HG02938 (cell line): ENCODE results near the gene GREM1.

ENCODE experiments used
- ATAC-seq: cut with Tn5 transposase; IDR thresholded peaks from one replicate; pipeline ENCODE4 v1.9.1; 2021; ENCODE audit warnings: mild to moderate bottlenecking, moderate library complexity; ENCODE audit not compliant: unreplicated experiment

The GREM1 gene

DNA sequence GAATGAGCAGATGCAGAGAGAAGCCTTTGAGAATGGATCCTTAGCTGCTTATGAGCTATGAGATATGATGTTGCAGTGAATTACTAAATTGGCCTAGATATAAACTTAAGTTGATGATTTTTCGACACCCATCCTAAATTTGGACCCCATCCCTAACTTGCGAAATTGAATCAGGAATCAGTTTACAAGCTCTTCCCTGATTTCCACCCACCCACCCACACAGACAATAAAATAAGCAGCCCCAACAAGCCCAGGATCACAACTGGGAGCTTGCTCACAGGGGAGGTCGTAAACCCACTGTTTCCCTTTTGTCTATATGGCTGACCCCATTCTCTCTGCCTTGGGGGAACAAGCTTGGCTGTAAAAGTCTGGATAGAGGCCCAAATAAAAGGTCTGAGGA, 57.3 kb downstream of the GREM1 start:
- no peak for ATAC-seq

DNA sequence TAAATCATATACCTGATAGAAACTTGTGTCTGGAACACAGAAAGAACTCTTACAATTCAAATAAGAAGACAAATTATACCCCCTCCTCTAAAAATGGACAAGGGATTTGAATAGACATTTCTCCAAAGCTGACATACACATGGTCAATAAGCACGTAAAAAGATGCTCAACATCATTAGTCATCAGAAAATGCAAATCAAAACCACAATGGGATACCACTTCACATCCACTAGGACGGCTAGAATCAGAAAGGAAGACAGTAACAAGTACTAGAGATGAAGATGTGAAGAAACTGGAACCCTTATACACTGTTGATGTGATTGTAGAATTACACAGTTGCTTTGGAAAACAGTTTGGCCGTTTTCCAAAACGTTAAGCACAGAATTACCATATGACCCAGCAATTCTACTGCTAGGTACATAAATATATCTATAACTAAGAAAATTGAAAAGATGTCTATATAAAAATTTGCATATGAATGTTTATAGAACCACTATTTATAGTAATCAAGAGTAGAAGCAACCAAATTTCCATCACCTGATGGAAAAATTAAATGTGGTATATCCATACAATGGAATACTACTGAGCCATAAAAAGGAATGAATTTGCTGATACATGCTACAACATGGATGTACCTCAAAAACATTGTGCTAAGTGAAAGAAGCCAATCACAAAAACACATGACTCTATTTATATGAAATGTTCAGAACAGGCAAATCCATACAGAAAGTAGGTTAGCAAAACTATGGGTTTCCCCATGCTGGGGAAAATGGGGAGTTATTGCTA, 60.8 kb downstream of the GREM1 start:
- no peak for ATAC-seq

DNA sequence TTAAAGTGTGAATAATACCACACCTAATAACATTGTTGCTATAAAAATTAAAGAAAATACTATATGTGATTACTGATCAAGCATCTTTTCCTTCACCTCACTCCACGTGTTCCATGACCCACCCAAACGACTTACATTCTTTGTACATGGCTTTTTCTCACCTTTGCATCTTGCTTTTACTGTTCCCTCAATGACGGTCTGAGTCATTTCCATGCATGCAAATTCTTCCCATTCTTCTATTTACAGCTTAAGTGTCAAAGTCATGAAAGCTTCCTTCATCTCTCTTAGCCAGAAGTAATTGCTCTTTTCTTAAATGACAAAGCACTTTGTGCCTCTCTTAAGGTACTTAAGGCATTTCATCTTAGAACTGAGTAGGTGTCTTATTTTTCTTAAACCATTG, 64.0 kb downstream of the GREM1 start:
- no peak for ATAC-seq

DNA sequence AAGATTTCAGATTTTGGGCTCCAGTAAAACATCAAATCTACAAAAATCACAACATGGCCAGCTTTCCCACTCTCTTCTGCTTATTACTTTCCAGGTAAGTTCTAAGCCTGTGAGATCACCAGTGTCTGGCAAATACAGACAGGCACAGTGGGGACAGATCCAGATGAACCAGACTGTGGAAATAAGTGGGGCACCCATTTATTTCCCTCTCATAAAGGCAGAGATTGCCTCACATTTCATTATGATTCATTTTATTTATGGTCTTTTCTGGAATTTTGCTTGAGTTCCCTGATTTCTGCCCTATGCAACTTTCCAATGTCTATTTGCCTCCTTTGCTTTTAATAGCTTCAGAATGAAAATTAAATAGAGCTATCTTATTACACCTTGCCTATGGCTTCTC, 66.8 kb downstream of the GREM1 start:
- no peak for ATAC-seq

DNA sequence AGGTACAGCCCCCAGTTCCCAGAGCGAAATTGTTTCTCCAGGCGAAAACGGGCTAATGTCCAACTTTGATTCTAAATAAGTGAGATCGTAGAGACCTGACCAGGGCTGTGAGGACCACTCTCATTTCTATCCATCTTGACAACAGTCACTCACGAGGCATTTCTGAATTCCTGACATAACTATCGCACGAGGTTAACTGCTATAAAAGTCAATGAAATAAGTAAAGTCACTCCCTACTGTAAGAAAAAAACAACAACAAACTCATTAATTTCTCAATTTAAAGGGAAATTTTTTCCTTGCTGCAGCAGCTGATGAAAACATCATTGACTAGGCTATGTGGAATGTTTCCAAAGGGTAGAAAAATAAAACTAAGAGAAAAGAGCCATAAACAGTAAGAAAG, 69.1 kb downstream of the GREM1 start:
- ATAC-seq, result no peak

DNA sequence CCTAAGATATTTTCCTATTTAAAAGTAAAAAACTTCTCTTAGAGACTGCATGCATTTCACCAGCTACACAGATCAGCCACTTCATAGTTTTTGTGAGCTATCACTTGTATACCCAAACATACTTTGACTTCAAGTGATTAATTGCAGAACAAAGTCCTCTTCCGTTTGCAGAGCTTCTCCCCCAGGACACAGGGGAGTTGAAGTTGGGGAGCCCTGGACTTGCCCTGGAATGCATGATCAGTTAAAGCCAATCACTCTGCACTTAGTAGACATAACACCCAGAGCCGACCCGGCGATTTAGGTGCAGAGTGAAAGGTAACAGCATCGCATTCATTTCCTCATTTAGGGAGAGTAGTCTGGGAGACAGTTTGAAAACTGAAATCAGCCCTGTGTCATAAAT, 70.1 kb downstream of the GREM1 start:
- ATAC-seq, result no peak

DNA sequence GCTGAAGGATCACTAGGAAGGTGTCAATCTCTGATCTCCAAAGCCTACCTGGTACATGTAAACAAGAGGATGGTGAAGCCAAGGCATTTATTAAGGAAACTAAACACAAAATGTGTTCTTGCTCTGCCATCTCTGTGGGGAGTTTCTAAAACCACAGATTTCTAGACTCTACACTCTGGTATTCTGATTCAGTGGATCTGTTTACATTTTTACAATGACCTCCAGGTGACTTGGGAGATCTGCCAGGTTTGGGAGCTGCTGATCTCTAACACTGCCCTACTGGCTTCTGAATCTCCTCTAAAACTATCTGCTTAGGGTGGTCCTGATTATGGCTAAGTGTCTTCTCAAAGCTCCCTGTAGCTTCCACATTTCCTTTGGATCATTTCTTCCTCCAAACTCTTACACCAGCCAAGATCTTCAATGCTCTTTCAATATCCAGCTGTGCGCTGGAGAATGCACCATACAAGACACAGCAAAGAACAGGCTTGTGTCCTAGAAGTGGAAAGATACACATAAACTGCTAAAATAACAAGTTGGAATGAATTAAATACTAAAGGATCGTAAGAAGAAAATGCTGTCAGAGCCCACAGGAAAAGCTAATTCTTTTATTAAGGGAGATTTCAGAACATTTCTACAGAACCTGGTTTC, 72.7 kb downstream of the GREM1 start:
- ATAC-seq, result no peak

DNA sequence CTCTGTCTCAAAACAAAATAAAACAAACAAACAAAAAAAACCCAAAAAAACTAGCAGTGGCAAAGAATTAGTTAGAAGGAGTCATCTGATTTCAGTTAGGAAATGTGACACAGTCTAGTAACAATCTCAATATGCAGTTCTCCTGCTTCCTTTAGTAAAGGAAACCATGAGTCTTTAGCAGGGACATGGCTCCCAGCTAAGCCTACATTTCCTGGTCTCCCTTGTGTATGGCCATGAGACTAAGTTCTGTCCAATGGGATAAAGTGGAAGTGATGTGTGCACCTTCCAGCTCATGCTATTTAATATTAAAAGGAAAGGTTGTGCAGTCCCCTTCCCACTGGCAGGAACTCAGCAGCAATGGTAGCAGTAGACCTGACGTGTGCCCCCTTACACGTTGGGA, 74.6 kb downstream of the GREM1 start:
- ATAC-seq, result no peak
